HEK293 (cell line): ENCODE data around the gene METTL21A.

ENCODE experiments used
- CTCF ChIA-PET: fragments of 350-600 bp; formaldehyde crosslinking; extraction: SDS; loops from one replicate; lab custom pipeline; 2021; ENCODE audit warnings: antibody characterized with exemption; lab: Yijun Ruan, JAX
- POLR2A ChIA-PET: fragments of 300-600 bp; formaldehyde crosslinking; extraction: SDS; loops from one replicate; lab custom pipeline; 2020; ENCODE audit warnings: antibody characterized with exemption, inconsistent platforms; lab: Yijun Ruan, JAX
- H3K27ac ChIP-seq: fragments of 200-500 bp; sonication (Bioruptor generic); 2 replicates; pipeline ENCODE4 v1.5.1; 2014; ENCODE audit warnings: low read depth, low read length, control low read depth, inconsistent platforms; ENCODE audit errors: extremely low read depth
- H3K36me3 ChIP-seq, 2 experiments: fragments of 200-500 bp in 1 of 2; sonication (Bioruptor generic) in 1 of 2; 1 replicate in 1 of 2; 2 replicates in 1 of 2; pipeline ENCODE4 v1.5.1; 2014 to 2017; ENCODE audit warnings: inconsistent platforms in 2 of 2, low read length in 2 of 2; ENCODE audit not compliant: control insufficient read depth in 2 of 2, insufficient read depth in 1 of 2
- H3K4me1 ChIP-seq: fragments of 200-500 bp; sonication (Bioruptor generic); 2 replicates; pipeline ENCODE4 v1.5.1; 2014; ENCODE audit warnings: mild to moderate bottlenecking, low read length, inconsistent platforms; ENCODE audit not compliant: control insufficient read depth, insufficient read depth
- H3K4me3 ChIP-seq: 2 replicates; pipeline ENCODE4 v1.5.1; 2011; ENCODE audit warnings: low read depth, mild to moderate bottlenecking, control low read depth, low read length, moderate library complexity
- H3K9me3 ChIP-seq: fragments of 200-500 bp; sonication (Bioruptor generic); 2 replicates; pipeline ENCODE4 v1.5.1; 2014; ENCODE audit warnings: low read depth, low read length, inconsistent platforms; ENCODE audit not compliant: control insufficient read depth, insufficient read depth
- FEZF1 ChIP-seq: fragments of 450-650 bp; formaldehyde crosslinking; IDR thresholded peaks from 2 replicates; pipeline ENCODE4 v1.5.1; 2016; ENCODE audit warnings: missing biosample characterization, missing genetic modification characterization
- KLF7 ChIP-seq: fragments of 450-650 bp; formaldehyde crosslinking; IDR thresholded peaks from 2 replicates; pipeline ENCODE4 v1.5.1; 2016; ENCODE audit warnings: missing biosample characterization, missing genetic modification characterization, borderline replicate concordance
- MEIS1 ChIP-seq: sonication (generic); formaldehyde crosslinking; IDR thresholded peaks from 2 replicates; pipeline ENCODE4 v1.8.1; 2022; ENCODE audit warnings: missing genetic modification reagents, mild to moderate bottlenecking, borderline replicate concordance
- SP7 ChIP-seq: fragments of 450-650 bp; formaldehyde crosslinking; IDR thresholded peaks from 2 replicates; pipeline ENCODE4 v1.5.1; 2016; ENCODE audit warnings: missing biosample characterization, missing genetic modification characterization
- ZBTB44 ChIP-seq: fragments of 450-650 bp; IDR thresholded peaks from 2 replicates; pipeline ENCODE4 v1.5.1; 2018; ENCODE audit warnings: missing biosample characterization, mild to moderate bottlenecking, missing genetic modification characterization
- ZBTB7A ChIP-seq: fragments of 450-650 bp; formaldehyde crosslinking; IDR thresholded peaks from 2 replicates; pipeline ENCODE4 v1.5.1; 2016; ENCODE audit warnings: low read depth, missing biosample characterization, missing genetic modification characterization
- ZFP3 ChIP-seq: fragments of 450-650 bp; formaldehyde crosslinking; IDR thresholded peaks from 2 replicates; pipeline ENCODE4 v1.5.1; 2016; ENCODE audit warnings: low read depth, missing biosample characterization, missing genetic modification characterization
- ZFP41 ChIP-seq: fragments of 450-650 bp; formaldehyde crosslinking; IDR thresholded peaks from 2 replicates; pipeline ENCODE4 v1.5.1; 2016; ENCODE audit warnings: missing biosample characterization, missing genetic modification characterization, borderline replicate concordance
- ZNF10 ChIP-seq: fragments of 450-650 bp; formaldehyde crosslinking; IDR thresholded peaks from 2 replicates; pipeline ENCODE4 v1.5.1; 2017; ENCODE audit warnings: missing biosample characterization, missing genetic modification characterization
- ZNF266 ChIP-seq: fragments of 450-650 bp; formaldehyde crosslinking; IDR thresholded peaks from 2 replicates; pipeline ENCODE4 v1.5.1; 2016; ENCODE audit warnings: missing biosample characterization, missing genetic modification characterization, low read depth
- ZNF311 ChIP-seq: fragments of 450-650 bp; formaldehyde crosslinking; IDR thresholded peaks from 2 replicates; pipeline ENCODE4 v1.5.1; 2017; ENCODE audit warnings: missing biosample characterization, missing genetic modification characterization, borderline replicate concordance
- ZNF341 ChIP-seq: fragments of 450-650 bp; formaldehyde crosslinking; IDR thresholded peaks from 2 replicates; pipeline ENCODE4; 2016; ENCODE audit warnings: low read depth, missing biosample characterization, missing genetic modification characterization
- ZNF350 ChIP-seq: fragments of 450-650 bp; formaldehyde crosslinking; IDR thresholded peaks from 2 replicates; pipeline ENCODE4 v1.5.0; 2017; ENCODE audit warnings: missing biosample characterization, mild to moderate bottlenecking, missing genetic modification characterization
- ZNF362 ChIP-seq: fragments of 450-650 bp; formaldehyde crosslinking; IDR thresholded peaks from 2 replicates; pipeline ENCODE4 v1.5.1; 2016; ENCODE audit warnings: missing biosample characterization, missing genetic modification characterization
- ZNF394 ChIP-seq: fragments of 450-650 bp; formaldehyde crosslinking; IDR thresholded peaks from 2 replicates; pipeline ENCODE4 v1.5.1; 2016; ENCODE audit warnings: missing biosample characterization, missing genetic modification characterization, mild to moderate bottlenecking, moderate library complexity, borderline replicate concordance
- ZNF530 ChIP-seq: fragments of 450-650 bp; formaldehyde crosslinking; IDR thresholded peaks from 2 replicates; pipeline ENCODE4 v1.5.1; 2016; ENCODE audit warnings: low read depth, missing biosample characterization, missing genetic modification characterization
- ZNF555 ChIP-seq: fragments of 450-650 bp; formaldehyde crosslinking; conservative IDR thresholded peaks from 2 replicates; pipeline ENCODE4 v1.5.1; 2017; ENCODE audit warnings: missing biosample characterization, mild to moderate bottlenecking, missing genetic modification characterization, inconsistent platforms
- ZNF558 ChIP-seq: fragments of 450-650 bp; formaldehyde crosslinking; IDR thresholded peaks from 2 replicates; pipeline ENCODE4 v1.5.1; 2016; ENCODE audit warnings: missing biosample characterization, missing genetic modification characterization
- ZNF623 ChIP-seq: fragments of 450-650 bp; formaldehyde crosslinking; IDR thresholded peaks from 2 replicates; pipeline ENCODE4 v1.5.1; 2016; ENCODE audit warnings: missing biosample characterization, missing genetic modification characterization
- ZNF629 ChIP-seq: fragments of 450-650 bp; formaldehyde crosslinking; IDR thresholded peaks from 2 replicates; pipeline ENCODE4 v1.5.1; 2017; ENCODE audit warnings: missing biosample characterization, missing genetic modification characterization
- ZSCAN23 ChIP-seq: fragments of 450-650 bp; formaldehyde crosslinking; IDR thresholded peaks from 2 replicates; pipeline ENCODE4 v1.5.1; 2016; ENCODE audit warnings: missing biosample characterization, missing genetic modification characterization
- ZSCAN4 ChIP-seq: fragments of 450-650 bp; formaldehyde crosslinking; IDR thresholded peaks from 2 replicates; pipeline ENCODE4 v1.5.1; 2017; ENCODE audit warnings: missing biosample characterization, missing genetic modification characterization
- ZSCAN5A ChIP-seq: fragments of 450-650 bp; formaldehyde crosslinking; IDR thresholded peaks from 2 replicates; pipeline ENCODE4 v1.5.1; 2016; ENCODE audit warnings: missing biosample characterization, missing genetic modification characterization

Gene METTL21A

GRCh38 chr2:207614824-207615223, 10.4 kb downstream of the METTL21A start:
- Histone ChIP-seq H3K9me3 (no peaks in the 10 kb centered on the region), H3K4me3 (no peak overlapping the region), H3K27ac (no peak overlapping the region), H3K36me3 (peaks cover 0 to 46% of the 10 kb centered on the region in 2 experiments), H3K4me1 (no peaks in the 10 kb centered on the region)
- TF ChIP-seq ZBTB44 (tag by site-specific recombination) = no peak
- TF ChIP-seq FEZF1 (tag by site-specific recombination) = peak; percentile 35
- ChIA-PET CTCF (interaction anchor here (0.6 to 0.7 kb wide), 4 partner anchors 11 to 633 kb away, joined by 3 read pairs; partner anchors contain the start of gene CREB1), POLR2A (no interaction called here)

GRCh38 chr2:207612714-207613113, 12.5 kb downstream of the METTL21A start:
- POLR2A ChIA-PET = interaction anchor here (0.9 kb wide), 1 partner anchor 9 kb away, joined by 3 read pairs; no protein-coding TSS in a partner anchor

GRCh38 chr2:207606829-207607228, 18.4 kb downstream of the METTL21A start:
- TF ChIP-seq ZNF350 (tag by site-specific recombination) = no peak
- TF ChIP-seq ZFP41 (tag by site-specific recombination) = no peak
- TF ChIP-seq ZNF623 = no peak
- no peak for TF ChIP-seq ZNF362 (tag by site-specific recombination)
- TF ChIP-seq ZSCAN5A (tag by site-specific recombination) = no peak
- no peak for TF ChIP-seq ZNF558
- TF ChIP-seq ZNF530 (tag by site-specific recombination) = no peak
- TF ChIP-seq ZNF394 = no peak
- TF ChIP-seq ZFP3 (tag by site-specific recombination) = no peak
- TF ChIP-seq ZSCAN23 = no peak
- TF ChIP-seq MEIS1 (CRISPR knock-in tag) = no peak
- TF ChIP-seq ZNF10 (tag by site-specific recombination) = no peak
- no peak for TF ChIP-seq ZNF555 (tag by site-specific recombination)
- TF ChIP-seq ZBTB7A (tag by site-specific recombination) = no peak
- TF ChIP-seq ZNF311 = no peak
- TF ChIP-seq ZNF266 (tag by site-specific recombination) = no peak
- no peak for TF ChIP-seq ZNF629 (tag by site-specific recombination)
- POLR2A ChIA-PET = no interaction called here
- Histone ChIP-seq H3K4me3 (no peak overlapping the region), H3K9me3 (no peaks in the 10 kb centered on the region), H3K27ac (no peak overlapping the region), H3K36me3 (peaks cover 0 to 19% of the 10 kb centered on the region in 2 experiments; a peak in 1 of 3 replicates), H3K4me1 (no peaks in the 10 kb centered on the region)
- CTCF ChIA-PET = interaction anchor here (0.7 kb wide), 1 partner anchor 88 kb away, joined by 3 read pairs; no protein-coding TSS in a partner anchor

More at GRCh38 chr2:207612714-207613113, 12.5 kb downstream of the METTL21A start:
- Histone ChIP-seq H3K9me3 (no peaks in the 10 kb centered on the region), H3K27ac (no peak overlapping the region)
- TF ChIP-seq SP7 (tag by site-specific recombination) = no peak
- TF ChIP-seq ZSCAN4 (tag by site-specific recombination) = no peak
- no peak for TF ChIP-seq KLF7 (tag by site-specific recombination)
- TF ChIP-seq ZNF341 = no peak
- TF ChIP-seq, all 188 proteins: peak for 0
- CTCF ChIA-PET = interaction anchor here (0.7 to 1.2 kb wide), 3 partner anchors 8 to 484 kb away, joined by 3 to 4 read pairs (median 3); no protein-coding TSS in a partner anchor
- no peak overlapping the region for H3K4me3 ChIP-seq
- peaks cover 0 to 38% of the 10 kb centered on the region in 2 experiments; a peak in 2 of 3 replicates for H3K36me3 ChIP-seq
- H3K4me1 ChIP-seq = no peaks in the 10 kb centered on the region
